A549 treated with AZD2906 at 1 μM for 4 hours (cell line): ENCODE measurements around the gene SNX33. TPM values are rescaled to one million over a fixed set of nuclear protein-coding genes. Genes with fewer than 3 reads are reported as not detected.

Experiments used
- total RNA-seq: library from RNA; stranded (reverse); fragments of 200-300 nt; extraction: Qiagen RNA extraction; gene quantifications from 5 replicates; pipeline ENCODE4 v1.2.3, GENCODE V29; 2022

SNX33 gene
- 12.5 to 16.3 TPM (median 15.4 TPM) in 5 replicates for total RNA-seq

GRCh38 chr15:75647370-75648155, at the start of gene SNX33:
Gene SNX33 (plus strand): TSS chr15:75647912. CDS start chr15:75649103, 1,191 bp downstream.

GRCh38 chr15:75625542-75626347, 22.0 kb upstream of the SNX33 start, which contains the start of gene SNUPN:
Gene SNUPN (minus strand): TSS chr15:75625725. CDS start chr15:75621051, 4,674 bp downstream.

DNA sequence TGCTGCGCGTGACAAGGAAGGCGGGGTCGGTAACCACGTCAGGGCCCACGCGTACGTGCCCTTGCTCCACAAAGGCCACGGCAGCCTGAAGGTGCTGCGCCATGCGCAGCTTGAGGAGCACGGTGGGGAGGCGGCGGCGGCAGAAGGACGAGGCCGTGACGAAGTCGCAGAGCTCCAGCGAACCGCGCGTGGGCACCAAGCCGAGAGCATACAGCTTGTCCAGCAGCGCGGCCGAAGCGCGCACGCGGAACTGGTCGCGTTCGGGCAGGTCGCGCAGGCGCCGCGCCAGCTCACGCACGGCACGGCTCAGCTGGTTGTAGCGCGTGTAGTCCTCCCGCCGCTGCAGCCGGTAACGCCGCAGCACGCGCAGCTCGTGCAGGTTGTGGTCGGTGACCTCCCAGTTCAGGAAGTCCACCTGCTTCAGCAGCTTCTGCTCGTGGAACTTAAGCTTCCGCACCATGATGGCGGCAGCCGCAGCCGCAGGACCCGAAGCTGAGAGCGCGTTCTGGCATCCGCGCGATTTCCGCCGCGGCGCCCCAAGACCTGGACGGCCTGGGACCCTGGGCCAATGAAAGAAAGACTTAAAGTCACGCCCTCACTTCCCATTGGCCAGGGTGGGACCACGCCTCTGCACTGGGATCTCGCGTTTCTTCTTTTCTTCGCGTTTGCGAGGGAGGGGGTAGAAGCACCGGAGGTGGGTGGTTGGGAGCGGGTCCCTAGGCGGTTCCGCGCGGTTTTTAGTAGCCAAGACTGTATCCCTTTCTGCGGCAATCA, 7.8 kb upstream of the SNX33 start, which contains the start of gene IMP3:
TSS of gene IMP3 (minus strand) at position 516 of the 774 bp plus-strand sequence. CDS start at position 460, 56 bp downstream.

Other genes with a start within 250 kb of the SNX33 start
- 24.9 to 32.7 TPM (median 29.7 TPM) in 5 replicates for gene SIN3A, start 196.2 kb upstream of the SNX33 start, total RNA-seq
- 38.4 to 54.7 TPM (median 47.4 TPM) in 5 replicates for gene PTPN9, start 68.6 kb upstream of the SNX33 start, total RNA-seq
- 27.5 to 32.9 TPM (median 30.4 TPM) in 5 replicates for gene SNUPN, start 22.2 kb upstream of the SNX33 start, total RNA-seq
- gene IMP3, start 7.7 kb upstream of the SNX33 start, total RNA-seq: 84.3 to 125 TPM (median 119 TPM) in 5 replicates
- gene CSPG4, start 64.9 kb downstream of the SNX33 start, total RNA-seq: 0.09 to 0.15 TPM (median 0.13 TPM) in 5 replicates
- gene UBE2Q2, start 195.5 kb downstream of the SNX33 start, total RNA-seq: 38.4 to 44.9 TPM (median 41.9 TPM) in 5 replicates